Heart left ventricle (tissue), 16 donors: ENCODE data around the gene DDIT4L. TPM values are rescaled to one million over a fixed set of nuclear protein-coding genes. Genes with fewer than 3 reads are reported as not detected.
"Not testable (repeated sequence)": the region's sequence is repeated elsewhere in the genome, so short reads cannot be mapped to it uniquely, and the experiment has no call there.

ENCODE experiments used
- ATAC-seq, 4 donors: fragments of 200-7000 bp; cut with Tn5 transposase; one replicate each; pipeline ENCODE4 v1.9.1; 2020 to 2022; ENCODE audit warnings: moderate library complexity in 4 of 4, mild to moderate bottlenecking in 3 of 4, moderate number of reproducible peaks in 1 of 4
- DNase-seq, 5 donors: peaks; one replicate each; pipeline ENCODE4 v3.0.0-alpha.2; 2020
- H3K27ac ChIP-seq, 12 donors: fragments of 200-600 bp; sonication (generic) in 4 of 12; one replicate each; pipeline versions ENCODE4 v1.5.0 to v1.8.0; 2016 to 2022; ENCODE audit warnings: mild to moderate bottlenecking in 2 of 12
- H3K27me3 ChIP-seq, 9 donors: fragments of 200-600 bp; sonication (generic) in 2 of 9; one replicate each; pipeline versions ENCODE4 v1.5.1 to v1.8.0; 2016 to 2022; ENCODE audit warnings: mild to moderate bottlenecking in 3 of 9
- H3K36me3 ChIP-seq, 9 donors: fragments of 200-600 bp; sonication (generic) in 2 of 9; one replicate each; pipeline versions ENCODE4 v1.5.0 to v1.8.0; 2018 to 2022; ENCODE audit warnings: mild to moderate bottlenecking in 2 of 9
- H3K4me1 ChIP-seq, 12 donors: fragments of 200-600 bp; sonication (generic) in 4 of 12; one replicate each; pipeline versions ENCODE4 v1.5.0 to v1.8.0; 2016 to 2022; ENCODE audit warnings: mild to moderate bottlenecking in 3 of 12
- H3K4me3 ChIP-seq, 12 donors: fragments of 200-600 bp; sonication (generic) in 4 of 12; one replicate each; pipeline versions ENCODE4 v1.5.0 to v1.8.0; 2017 to 2022; ENCODE audit warnings: mild to moderate bottlenecking in 9 of 12, moderate library complexity in 4 of 12
- H3K9me3 ChIP-seq, 12 donors: fragments of 200-600 bp; sonication (generic) in 4 of 12; one replicate each; pipeline versions ENCODE4 v1.5.0 to v1.8.0; 2016 to 2022; ENCODE audit warnings: mild to moderate bottlenecking in 1 of 12
- CTCF ChIP-seq, 12 donors: fragments of 200-600 bp; sonication (generic) in 4 of 12; IDR thresholded peaks; one replicate each; pipeline versions ENCODE4 v1.5.0 to v1.8.0; 2018 to 2022; ENCODE audit warnings: antibody characterized with exemption in 12 of 12, mild to moderate bottlenecking in 5 of 12
- POLR2A ChIP-seq, 2 donors: fragments of 450-650 bp; IDR thresholded peaks; one replicate each; pipeline ENCODE4 v1.6.1; 2017; ENCODE audit warnings: antibody characterized with exemption in 2 of 2, mild to moderate bottlenecking in 2 of 2, moderate library complexity in 2 of 2
- WGBS, 4 donors: extraction: QIAGEN DNeasy Blood & Tissue Kit in 2 of 4; methylation state at CpG; one replicate each; pipeline versions ENCODE4 v1.1.5 to v1.1.7; 2013 to 2018; 5-methylcytosine and 5-hydroxymethylcytosine counted together
- intact Hi-C, 10 donors: fragments of 100-400 bp; cut with DNase I; formaldehyde crosslinking; loops; one replicate each; pipeline versions ENCODE4 v1.11.1 to v1.14.2; 2022
- polyA plus RNA-seq, 2 donors: library from polyadenylated mRNA; stranded (reverse); fragments of 200-250 nt; gene quantifications; one replicate each; pipeline ENCODE4 v1.2.3, GENCODE V29; 2013
- total RNA-seq, 9 donors: library from RNA; depleted of rRNA in 2 of 9; stranded (reverse); fragments of >200 nt in 2 of 9; fragmentation: NEBNext Ultra II Directional in 3 of 9; extraction: Animal tissue kit (Norgen Biotek cat#: 25700) in 3 of 9; gene quantifications; one replicate each; pipeline versions ENCODE4 v1.1.0 to v1.2.4, GENCODE V29; 2016 to 2023
- donor health status: ischemic (EF 13 %, LVEDD 7.1; RV severe dilation, severe dysfunction).
- donor health status: healthy with polysubstance abuse.
- donor health status: DM: no; HTN: yes; CAD: no.
- donor health status: DM: no; HTN: no; CAD: no.
- donor health status: ischemic (EF 25% LVEDD 6.9; RV normal size, moderate dysfunction).
- donor health status: ischemic (EF 25% LVEDD 5.7; RV mildly dilated, moderate dysfunction).
- donor health status: healthy.
- donor health status: DM: yes; HTN: yes; CAD: no.
- donor health status: ischemic (EF 35%, LVEDD 5.7; RV mildly dilated, moderate dysfunction).
- donor health status: nonischemic (EF 11% LVEDD 7.7; RV severe dilation, severe dysfunction).
- donor health status: DM: yes; HTN: yes; CAD: no.
- donor health status: PGD.
- donor health status: ischemic (EF 29% LVEDD 5.4; RV normal size, mild dysfunction).
- donor health status: nonischemic (EF 23%, LVEDD 6.1; RV moderate dilation, normal function).

The DDIT4L gene
- total and polyA plus RNA-seq, 11 donors = 0.28 to 3.4 (median 0.46) TPM; not detected in 1

DNA sequence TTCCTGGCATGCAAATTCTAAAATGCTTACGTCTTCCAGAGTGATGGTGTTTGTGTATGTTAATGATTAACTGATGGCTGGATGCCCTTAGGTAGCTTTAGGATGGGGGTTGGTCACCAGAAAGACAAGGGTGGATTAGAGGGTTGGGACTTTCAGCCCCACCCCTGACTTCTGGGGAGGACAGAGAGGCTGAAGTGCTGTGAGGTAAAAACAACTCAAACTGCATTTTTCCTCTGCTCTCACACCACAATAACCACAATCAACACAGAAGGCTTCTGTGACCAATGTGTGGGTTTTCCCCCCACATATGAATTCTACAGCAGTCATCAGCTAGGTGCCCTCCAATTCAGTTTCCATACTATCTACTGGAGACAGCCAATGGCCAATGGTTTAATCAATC, 18.7 kb upstream of the DDIT4L start:
- H3K4me3 ChIP-seq = no peak overlapping the region
- 42 to 68% (median 46%) methylated on average over 1 of the region's 1 CpG for WGBS, 4 donors
- DNase-seq (no peak), ATAC-seq (no peak)
- TF ChIP-seq POLR2A (IDR thresholded peaks at IDR 0.05) (no peak), CTCF (IDR thresholded peaks at IDR 0.05) (no peak)
- H3K4me1 ChIP-seq = no peaks in the 10 kb centered on the region
- intact Hi-C loops = no loop called here
- no peaks in the 10 kb centered on the region for H3K36me3 ChIP-seq
- no peak overlapping the region for H3K27ac ChIP-seq
- H3K9me3 ChIP-seq = no peaks in the 10 kb centered on the region
- no peaks in the 10 kb centered on the region for H3K27me3 ChIP-seq

DNA sequence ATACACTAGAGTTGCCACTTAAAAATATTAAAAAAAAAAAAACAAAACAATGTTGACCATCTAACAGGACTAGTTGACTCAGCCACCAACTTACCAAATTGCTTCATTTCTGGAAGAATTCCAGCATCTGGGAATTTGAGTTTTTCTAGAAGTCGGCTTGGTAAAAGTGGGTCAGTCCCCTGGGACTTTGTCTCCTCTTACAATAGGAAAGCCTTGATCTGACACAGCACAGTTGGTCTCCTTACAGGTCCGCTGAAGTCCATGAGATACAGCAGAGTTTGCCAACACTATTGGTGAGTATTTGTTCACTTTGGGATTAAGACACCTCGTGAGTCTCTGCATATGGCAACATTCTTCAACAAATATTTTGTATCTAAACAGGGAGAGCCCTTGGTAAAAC, 18.2 kb upstream of the DDIT4L start:
- H3K9me3 ChIP-seq = no peaks in the 10 kb centered on the region
- ATAC-seq = no peak
- 70 to 80% (median 78%) methylated on average over 3 of the region's 3 CpGs for WGBS, 4 donors
- H3K4me1 ChIP-seq = no peaks in the 10 kb centered on the region
- H3K36me3 ChIP-seq = no peaks in the 10 kb centered on the region
- no peak for DNase-seq
- H3K27ac ChIP-seq = no peak overlapping the region
- no peak for TF ChIP-seq POLR2A (IDR thresholded peaks at IDR 0.05)
- TF ChIP-seq CTCF (IDR thresholded peaks at IDR 0.05) = no peak
- intact Hi-C loops = no loop called here
- no peak overlapping the region for H3K4me3 ChIP-seq
- H3K27me3 ChIP-seq = no peaks in the 10 kb centered on the region

DNA sequence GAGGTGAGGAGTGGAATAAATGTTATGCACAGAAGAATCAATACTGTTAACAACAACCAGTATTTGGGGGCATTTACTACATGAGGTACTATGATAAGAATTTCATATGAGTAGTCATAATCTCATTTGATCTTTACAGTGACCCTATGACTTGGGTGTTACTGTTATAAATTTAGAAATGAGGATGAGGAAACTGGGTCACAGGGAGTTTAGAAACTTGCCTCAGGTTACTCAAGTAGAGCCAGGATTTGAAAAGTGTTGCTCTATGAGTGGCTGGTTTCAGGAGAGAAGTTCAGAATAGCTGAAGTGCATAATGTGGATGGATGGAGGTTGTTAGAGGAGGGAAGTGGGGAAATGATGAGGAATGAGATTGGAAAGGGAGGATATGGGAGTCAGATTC, 16.6 kb upstream of the DDIT4L start:
- DNase-seq (no peak), ATAC-seq (no peak)
- intact Hi-C loops = no loop called here
- Histone ChIP-seq H3K9me3 (no peaks in the 10 kb centered on the region), H3K4me1 (no peaks in the 10 kb centered on the region), H3K36me3 (no peaks in the 10 kb centered on the region), H3K27me3 (no peaks in the 10 kb centered on the region), H3K27ac (no peak overlapping the region), H3K4me3 (no peak overlapping the region)
- TF ChIP-seq CTCF (IDR thresholded peaks at IDR 0.05) = no peak
- TF ChIP-seq POLR2A (IDR thresholded peaks at IDR 0.05) = no peak

GRCh38 chr4:100198061-100198460, 7.8 kb upstream of the DDIT4L start:
- 90 to 97% (median 95%) methylated on average over 1 of the region's 1 CpG for WGBS, 4 donors
- Histone ChIP-seq H3K36me3 (no peaks in the 10 kb centered on the region), H3K4me1 (no peaks in the 10 kb centered on the region), H3K27me3 (no peaks in the 10 kb centered on the region), H3K9me3 (no peaks in the 10 kb centered on the region), H3K27ac (no peak overlapping the region), H3K4me3 (no peak overlapping the region)
- TF ChIP-seq POLR2A (IDR thresholded peaks at IDR 0.05) = no peak
- TF ChIP-seq CTCF (IDR thresholded peaks at IDR 0.05) = no peak
- DNase-seq (no peak), ATAC-seq (no peak)
- intact Hi-C loops = no loop called here

- not testable (repeated sequence) for H3K9me3 ChIP-seq
Measured at GRCh38 chr4:100196388-100197071, 6.3 kb upstream of the DDIT4L start.

More at GRCh38 chr4:100196388-100197071, 6.3 kb upstream of the DDIT4L start:
- ATAC-seq, H3K36me3 ChIP-seq, H3K27me3 ChIP-seq, H3K4me3 ChIP-seq, H3K27ac ChIP-seq, intact Hi-C loops, H3K4me1 ChIP-seq: not testable (repeated sequence)
- WGBS, 4 donors = 92 to 97% (median 95%) methylated on average over 25 to 40 of the region's 40 CpGs
- peak in 1 of 5 donors; percentile 49 for DNase-seq
